ENCODE measurements around the gene BCL2L14.
A peak's percentile ranks its signal among the peaks of the same experiment; 100 is the strongest.
"Not testable (repeated sequence)": the region's sequence is repeated elsewhere in the genome, so short reads cannot be mapped to it uniquely, and the experiment has no call there.

BCL2L14 gene

DNA sequence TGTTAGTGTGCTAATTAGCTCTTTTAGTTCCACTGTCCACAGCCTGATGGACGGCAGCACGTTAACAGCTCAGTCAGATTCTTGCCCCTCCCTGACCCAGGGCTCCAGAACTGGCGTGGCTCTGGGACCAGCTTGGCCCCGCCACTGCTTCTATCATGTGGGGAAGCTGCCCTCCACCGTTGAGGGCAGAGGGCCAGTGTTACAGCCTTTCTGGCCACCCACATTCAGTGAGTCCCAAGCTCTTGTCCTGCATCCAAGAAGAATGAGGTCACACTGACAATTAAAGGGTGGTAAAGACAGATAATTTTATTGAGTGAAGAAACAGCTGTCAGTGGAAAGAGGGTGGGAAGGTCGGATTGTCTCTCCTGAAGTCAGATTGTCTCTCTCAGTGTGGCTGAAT, 36.9 kb downstream of the BCL2L14 start:
- no peak for DNase-seq (ENCODE audit: low read depth)

DNA sequence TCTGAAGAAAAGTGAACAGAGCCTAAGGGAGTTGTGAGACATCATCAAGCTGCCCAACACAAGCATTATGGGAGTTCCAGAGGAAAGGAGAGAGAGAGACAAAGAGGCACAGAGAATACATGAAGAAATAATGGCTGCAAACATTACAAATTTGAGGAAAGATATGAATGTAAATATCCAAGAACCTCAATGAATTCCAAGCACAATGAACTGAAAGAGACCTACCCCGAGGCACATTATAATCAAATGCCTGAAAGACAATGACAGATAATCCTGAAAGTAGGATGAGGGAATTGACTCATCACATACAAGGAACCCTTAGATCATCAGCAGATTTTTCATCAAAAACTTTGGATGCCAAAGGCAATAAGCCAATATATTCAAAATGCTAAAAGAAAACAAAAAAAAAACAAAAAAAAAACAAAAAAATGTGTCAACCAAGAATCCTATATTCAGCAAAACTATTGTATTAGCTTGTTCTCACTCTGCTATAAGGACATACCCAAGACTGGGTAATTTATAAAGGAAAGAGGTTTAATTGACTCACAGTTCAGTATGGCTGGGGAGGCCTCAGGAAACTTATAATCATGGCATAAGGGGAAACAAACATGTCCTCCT, 37.8 kb downstream of the BCL2L14 start:
- no peak for DNase-seq (ENCODE audit: low read depth)

DNA sequence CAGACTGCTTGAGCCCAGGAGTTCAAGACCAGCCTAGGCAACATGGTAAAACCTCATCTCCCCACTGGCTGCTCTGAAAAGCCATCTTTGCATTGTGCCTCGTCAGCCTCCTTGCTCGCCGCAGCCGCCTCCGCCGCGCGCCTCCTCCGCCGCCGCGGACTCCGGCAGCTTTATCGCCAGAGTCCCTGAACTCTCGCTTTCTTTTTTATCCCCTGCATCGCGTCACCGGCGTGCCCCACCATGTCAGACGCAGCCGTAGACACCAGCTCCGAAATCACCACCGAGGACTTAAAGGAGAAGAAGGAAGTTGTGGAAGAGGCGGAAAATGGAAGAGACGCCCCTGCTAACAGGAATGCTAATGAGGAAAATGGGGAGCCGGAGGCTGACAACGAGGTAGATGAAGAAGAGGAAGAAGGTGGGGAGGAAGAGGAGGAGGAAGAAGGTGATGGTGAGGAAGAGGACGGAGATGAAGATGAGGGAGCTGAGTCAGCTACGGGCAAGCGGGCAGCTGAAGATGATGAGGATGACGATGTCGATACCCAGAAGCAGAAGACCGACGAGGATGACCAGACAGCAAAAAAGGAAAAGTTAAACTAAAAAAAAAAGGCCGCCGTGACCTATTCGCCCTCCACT, 40.3 kb downstream of the BCL2L14 start:
- DNase-seq (ENCODE audit: low read depth) = peak; percentile 5

DNA sequence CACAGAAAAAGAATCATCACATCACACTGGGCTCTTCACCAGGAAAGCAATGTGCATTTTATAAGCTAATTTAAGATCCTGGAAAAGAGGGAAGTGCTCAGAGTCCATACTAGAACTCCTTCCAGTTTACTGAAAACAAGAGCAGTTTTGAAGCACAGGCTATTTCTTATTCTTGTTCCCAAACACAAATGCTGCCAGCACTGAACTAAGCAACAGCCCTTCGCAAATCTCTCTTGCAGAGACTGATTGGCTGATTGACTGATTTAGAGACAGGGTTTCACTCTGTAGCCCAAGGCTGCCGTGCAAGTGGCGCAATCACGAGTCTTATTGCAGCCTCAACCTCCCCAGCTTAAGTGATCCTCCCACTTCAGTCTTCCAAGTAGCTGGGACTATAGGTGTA, 44.8 kb downstream of the BCL2L14 start:
- DNase-seq (ENCODE audit: low read depth) = no peak

- no peak for DNase-seq (ENCODE audit: low read depth)
Measured at GRCh38 chr12:12116677-12117076, 45.9 kb downstream of the BCL2L14 start.

GRCh38 chr12:12121061-12121460, 50.3 kb downstream of the BCL2L14 start:
- no peak for DNase-seq (ENCODE audit: low read depth)

DNA sequence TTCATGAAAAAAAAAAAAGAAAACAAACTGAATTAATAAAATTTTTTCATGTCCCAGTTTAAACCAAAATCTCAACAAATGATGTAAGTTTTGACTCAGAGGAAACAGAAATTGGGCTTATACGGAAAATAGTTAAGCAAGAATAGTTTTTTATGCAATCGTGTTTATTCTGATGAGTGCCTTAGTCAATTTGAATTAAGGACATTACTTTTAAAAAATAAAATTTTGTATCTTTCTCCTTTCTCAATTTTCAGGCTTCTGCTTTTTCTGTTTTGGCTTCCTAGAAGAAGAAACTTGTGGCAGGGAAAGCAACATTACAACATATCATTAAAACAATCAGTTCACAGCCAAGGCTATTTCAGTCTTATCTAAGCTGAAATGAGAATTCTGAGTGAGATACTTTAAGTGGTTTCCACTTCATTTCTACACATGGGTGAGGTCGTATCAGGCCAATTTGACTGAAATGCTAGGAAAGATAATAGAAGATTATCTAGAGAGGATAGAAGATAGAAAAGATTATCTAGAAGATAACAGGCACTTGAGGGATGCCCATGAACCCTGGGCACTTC, 52.4 kb downstream of the BCL2L14 start:
- no peak for DNase-seq (ENCODE audit: low read depth)

- no peak for DNase-seq (ENCODE audit: low read depth)
Measured at GRCh38 chr12:12126551-12126950, 55.8 kb downstream of the BCL2L14 start.

- no peak for DNase-seq (ENCODE audit: low read depth)
Measured at GRCh38 chr12:12127304-12127703, 56.6 kb downstream of the BCL2L14 start.

DNA sequence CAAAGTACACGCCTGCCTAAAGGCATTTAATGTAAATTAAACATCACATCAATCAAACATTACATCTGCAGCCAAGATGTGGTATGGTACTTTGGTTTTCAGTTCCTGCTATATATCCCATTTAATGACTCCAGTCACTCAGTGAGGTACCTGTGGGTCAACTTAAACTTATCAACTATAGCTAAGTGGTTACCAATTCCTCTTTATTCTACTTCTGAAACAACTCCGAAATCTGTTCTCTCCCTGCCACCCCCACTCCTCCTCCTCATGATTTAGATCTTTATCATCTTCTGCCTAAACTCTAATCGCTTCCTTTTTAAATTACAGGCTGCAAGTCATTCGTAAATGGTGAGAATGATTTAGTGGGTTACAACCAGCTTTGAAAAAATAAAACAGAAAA, 57.9 kb downstream of the BCL2L14 start:
- no peak for DNase-seq (ENCODE audit: low read depth)

DNA sequence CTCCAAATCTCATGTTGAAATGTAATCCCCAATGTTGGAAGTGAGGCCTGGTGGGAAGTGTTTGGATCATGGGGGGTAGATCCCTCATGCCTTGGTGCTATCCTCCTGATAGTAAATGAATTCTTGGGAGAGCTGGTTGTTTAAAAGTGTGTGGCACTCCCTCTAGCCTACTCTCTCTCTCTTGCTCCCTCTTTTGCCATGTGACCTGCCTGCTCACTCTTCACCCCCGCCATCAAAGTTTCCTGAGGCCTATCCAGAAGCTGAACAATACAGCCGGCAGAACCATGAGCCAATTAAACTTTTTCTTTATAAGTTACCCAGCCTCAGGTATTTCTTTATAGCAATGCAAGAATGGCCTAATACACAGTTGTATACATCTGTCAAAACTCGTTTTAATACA, 62.5 kb downstream of the BCL2L14 start:
- DNase-seq (ENCODE audit: low read depth) = no peak

DNA sequence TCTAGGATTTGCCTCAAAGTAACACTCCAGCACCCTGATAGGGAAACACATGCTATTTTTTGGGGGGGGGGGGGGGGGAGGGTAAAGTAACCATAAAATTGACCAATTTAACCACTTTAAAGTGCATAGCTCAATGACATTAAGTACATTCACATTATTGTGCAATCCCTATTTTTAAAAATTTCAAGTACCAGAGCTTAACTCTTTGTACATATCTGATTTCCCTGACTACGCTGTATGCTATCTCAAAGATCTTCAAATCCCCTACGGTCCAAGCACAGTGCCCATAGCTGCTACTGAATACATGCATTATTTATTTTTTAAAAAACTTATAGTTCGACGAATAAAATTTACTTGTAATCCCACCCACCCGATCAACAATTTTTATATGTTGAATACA, 63.0 kb downstream of the BCL2L14 start:
- no peak for DNase-seq (ENCODE audit: low read depth)

GRCh38 chr12:12138203-12139154, 67.7 kb downstream of the BCL2L14 start:
- no peak for DNase-seq (ENCODE audit: low read depth)

- DNase-seq (ENCODE audit: low read depth) = no peak
Measured at GRCh38 chr12:12141000-12141399, 70.3 kb downstream of the BCL2L14 start.

- not testable (repeated sequence) for DNase-seq (ENCODE audit: low read depth)
Measured at GRCh38 chr12:12144531-12144930, 73.8 kb downstream of the BCL2L14 start.

DNA sequence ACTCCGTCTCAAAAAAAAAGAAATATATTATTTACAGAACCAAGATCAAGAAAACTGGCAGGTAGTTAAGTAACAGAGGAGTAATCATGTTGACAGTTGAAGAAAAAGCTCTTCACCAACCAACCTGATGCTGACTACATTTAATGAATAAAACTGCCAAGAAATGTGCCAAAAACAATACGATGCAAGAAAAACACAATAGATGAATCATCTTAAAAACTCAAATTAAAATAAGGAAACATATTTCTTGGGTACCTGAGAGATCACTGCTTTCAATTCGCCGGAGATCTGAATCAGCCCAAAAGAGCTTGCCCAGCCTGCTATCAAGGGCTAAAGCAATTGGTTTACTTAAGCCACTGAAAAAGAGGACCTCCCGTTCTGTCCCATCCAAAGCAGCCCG, 76.4 kb downstream of the BCL2L14 start:
- DNase-seq (ENCODE audit: low read depth) = no peak
